Activated CD8-positive, alpha-beta memory T cell treated with anti-CD3 and anti-CD28 coated beads for 36 hours (primary cell): Measurements from ENCODE around the gene DET1. TPM values are rescaled to one million over a fixed set of nuclear protein-coding genes. Genes with fewer than 3 reads are reported as not detected.
"Not testable (repeated sequence)": the region's sequence is repeated elsewhere in the genome, so short reads cannot be mapped to it uniquely, and the experiment has no call there.

Experiments used
- CTCF ChIA-PET: fragments of 350-600 bp; sonication (Branson Sonifier 250); formaldehyde crosslinking; loops from one replicate; lab custom pipeline; 2021; ENCODE audit warnings: antibody characterized with exemption; lab: Charles Lee
- POLR2A ChIA-PET: fragments of 350-600 bp; sonication (Branson Sonifier 250); formaldehyde crosslinking; loops from one replicate; lab custom pipeline; 2021; ENCODE audit warnings: antibody characterized with exemption; lab: Charles Lee
- total RNA-seq, 2 experiments: library from RNA; stranded (reverse); gene quantifications; one replicate each; pipeline ENCODE4 v1.2.3, GENCODE V29; 2021

DET1 gene
- total RNA-seq, 2 experiments from 2014 or later, result 1.2 to 1.6 TPM

- ChIA-PET POLR2A (no interaction called here), CTCF (interaction anchor here (0.6 kb wide), 1 partner anchor 864 kb away, joined by 3 read pairs; no protein-coding TSS in a partner anchor)
Measured at GRCh38 chr15:88541709-88542341, 4.7 kb downstream of the DET1 start.

GRCh38 chr15:88541111-88541510 lies 5.4 kb downstream of the DET1 start:
- CTCF ChIA-PET, POLR2A ChIA-PET: not testable (repeated sequence)

DNA sequence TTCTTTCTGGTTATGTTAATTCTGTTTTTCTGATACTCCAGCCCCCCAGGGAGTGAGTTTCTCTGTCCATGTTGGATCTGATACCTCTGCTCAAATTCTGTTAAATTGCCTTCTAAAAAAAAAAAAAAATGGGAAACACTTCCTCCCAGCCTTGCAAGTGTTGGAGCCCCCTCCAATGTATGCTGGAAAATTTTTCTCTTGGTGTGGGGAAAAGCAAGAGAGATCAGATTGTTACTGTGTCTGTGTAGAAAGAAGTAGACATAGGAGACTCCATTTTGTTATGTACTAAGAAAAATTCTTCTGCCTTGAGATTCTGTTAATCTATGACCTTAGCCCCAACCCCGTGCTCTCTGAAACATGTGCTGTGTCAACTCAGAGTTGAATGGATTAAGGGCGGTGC lies 6.1 kb downstream of the DET1 start:
- POLR2A ChIA-PET, CTCF ChIA-PET: not testable (repeated sequence)

DNA sequence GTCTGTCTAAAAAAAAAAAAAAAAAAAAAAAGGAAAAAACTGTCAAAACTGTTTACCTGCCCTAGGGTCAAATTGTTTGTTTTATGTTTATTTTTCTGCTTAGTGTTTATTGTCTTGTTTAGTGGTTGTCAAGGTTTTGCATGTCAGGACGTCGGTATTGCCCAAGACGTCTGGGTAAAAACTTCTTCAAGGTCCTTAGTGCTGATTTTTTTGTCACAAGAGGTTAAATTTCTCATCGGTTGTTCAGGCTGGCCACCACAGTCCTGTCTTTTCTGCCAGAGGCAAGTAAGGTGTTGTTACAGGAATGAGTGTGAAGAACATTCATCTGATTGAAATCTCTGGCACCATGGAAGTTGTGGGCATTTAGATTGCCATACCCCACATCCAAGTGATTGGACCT lies 7.0 kb downstream of the DET1 start:
- CTCF ChIA-PET, result interaction anchor here (0.7 to 0.8 kb wide), 2 partner anchors 62 to 91 kb away, joined by 3 to 5 read pairs; no protein-coding TSS in a partner anchor
- POLR2A ChIA-PET, result no interaction called here

DNA sequence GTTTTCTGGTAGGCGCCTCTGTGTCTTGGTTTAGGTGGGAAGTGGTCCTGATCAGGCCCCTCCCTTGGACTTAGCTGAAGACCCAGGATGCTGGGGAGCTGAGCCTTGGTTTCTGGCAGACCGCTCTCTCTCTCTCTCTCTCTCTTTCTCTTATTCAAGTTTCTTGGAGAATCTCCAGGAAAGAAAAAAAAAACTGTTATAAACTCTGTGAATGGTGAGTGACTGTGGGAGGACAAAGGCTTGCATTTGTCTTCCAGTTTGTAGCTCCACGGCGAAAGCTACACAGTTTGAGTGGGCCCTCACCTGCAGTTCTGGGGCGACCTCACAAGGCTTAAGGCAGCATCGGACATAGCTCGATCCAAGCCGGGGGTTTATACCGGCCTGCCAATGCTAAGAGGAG lies 7.5 kb downstream of the DET1 start:
- POLR2A ChIA-PET, result no interaction called here
- CTCF ChIA-PET, result interaction anchor here (0.7 to 0.8 kb wide), 2 partner anchors 62 to 91 kb away, joined by 3 to 5 read pairs; no protein-coding TSS in a partner anchor

DNA sequence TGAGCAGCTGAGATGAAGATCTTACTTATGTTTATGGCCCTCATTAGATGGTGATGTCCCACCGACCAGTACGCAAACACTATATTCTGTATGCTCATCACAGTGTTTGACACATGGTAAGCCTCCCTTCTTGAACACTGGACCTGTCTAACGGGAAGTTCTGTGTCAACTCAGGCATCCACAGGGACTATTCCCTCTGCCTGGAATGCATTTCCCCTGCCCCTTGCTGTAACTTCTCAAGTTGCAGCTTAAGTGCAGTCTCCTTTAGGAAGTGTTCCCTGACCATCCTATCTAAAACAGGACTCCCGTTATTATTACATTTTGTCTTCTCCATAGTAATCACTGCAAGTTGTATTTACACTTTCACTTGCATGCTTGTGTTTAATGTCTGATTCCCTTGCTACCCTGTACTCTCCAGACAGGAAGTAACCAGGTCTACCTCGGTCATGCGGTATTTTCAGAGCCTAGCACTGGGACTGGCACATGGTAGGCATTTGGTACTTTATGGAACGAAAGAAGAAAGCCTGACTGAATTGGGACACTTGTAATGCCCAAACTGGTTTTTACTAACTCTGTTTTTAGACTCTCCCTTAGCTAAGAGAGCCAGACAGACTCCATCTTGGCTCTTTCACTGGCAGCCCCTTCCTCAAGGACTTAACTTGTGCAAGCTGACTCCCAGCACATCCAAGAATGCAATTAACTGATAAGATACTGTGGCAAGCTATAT lies 8.7 kb downstream of the DET1 start:
- ChIA-PET POLR2A (no interaction called here), CTCF (no interaction called here)

DNA sequence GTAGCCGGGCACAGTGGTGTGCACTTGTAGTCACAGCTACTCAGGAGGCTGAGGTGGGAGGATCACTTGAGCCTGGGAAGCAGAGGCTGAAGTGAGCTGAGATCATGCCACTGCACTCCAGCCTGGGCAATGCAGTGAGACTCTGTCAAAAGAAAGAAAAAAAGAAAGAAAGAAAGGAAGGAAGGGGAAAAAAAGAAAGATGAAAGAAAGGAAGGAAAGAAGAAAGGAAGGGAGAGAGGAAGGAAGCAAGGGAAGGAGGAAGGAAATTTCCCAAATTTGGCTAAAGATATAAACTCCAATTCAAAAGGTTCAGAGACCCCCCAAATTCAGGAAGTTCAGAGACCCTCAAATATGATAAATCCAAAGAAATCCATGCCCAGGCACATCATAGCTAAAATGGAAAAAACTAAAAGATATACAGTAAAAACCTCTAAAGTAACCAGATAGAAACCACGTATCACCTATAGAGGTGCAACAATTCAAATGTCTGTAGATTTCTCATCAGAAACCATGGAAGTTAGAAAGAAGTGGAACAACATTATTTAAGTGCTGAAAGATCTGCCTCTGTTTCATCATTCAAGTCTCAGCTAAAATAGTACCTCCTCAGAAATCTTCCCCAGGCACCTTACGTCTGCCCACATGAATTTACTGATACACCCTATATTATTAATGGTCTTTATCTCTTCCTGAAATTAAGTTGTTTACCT lies 10.7 kb downstream of the DET1 start:
- POLR2A ChIA-PET, result no interaction called here
- CTCF ChIA-PET, result no interaction called here

- POLR2A ChIA-PET, result no interaction called here
- CTCF ChIA-PET, result no interaction called here
Measured at GRCh38 chr15:88535100-88535499, 11.4 kb downstream of the DET1 start.

DNA sequence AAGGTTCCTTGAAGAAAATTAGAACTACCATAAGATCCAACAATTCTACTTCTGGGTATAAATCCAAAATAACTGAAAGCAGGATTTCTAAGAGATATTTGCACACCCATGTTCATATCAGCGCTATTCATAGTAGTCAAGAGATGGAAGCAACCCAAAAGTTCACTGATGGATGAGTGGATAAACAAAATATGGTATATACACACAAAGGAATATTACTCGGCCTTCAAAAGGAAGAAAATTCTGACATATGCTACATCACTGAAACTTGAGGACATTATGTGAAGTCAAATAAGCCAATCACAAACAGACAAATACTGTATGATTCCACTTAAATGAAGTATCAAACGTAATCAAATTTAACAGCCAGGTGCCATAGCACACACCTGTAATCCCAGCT lies 13.1 kb downstream of the DET1 start:
- CTCF ChIA-PET, result no interaction called here
- POLR2A ChIA-PET, result no interaction called here

- ChIA-PET CTCF (no interaction called here), POLR2A (no interaction called here)
Measured at GRCh38 chr15:88529021-88529630, 17.4 kb downstream of the DET1 start.

DNA sequence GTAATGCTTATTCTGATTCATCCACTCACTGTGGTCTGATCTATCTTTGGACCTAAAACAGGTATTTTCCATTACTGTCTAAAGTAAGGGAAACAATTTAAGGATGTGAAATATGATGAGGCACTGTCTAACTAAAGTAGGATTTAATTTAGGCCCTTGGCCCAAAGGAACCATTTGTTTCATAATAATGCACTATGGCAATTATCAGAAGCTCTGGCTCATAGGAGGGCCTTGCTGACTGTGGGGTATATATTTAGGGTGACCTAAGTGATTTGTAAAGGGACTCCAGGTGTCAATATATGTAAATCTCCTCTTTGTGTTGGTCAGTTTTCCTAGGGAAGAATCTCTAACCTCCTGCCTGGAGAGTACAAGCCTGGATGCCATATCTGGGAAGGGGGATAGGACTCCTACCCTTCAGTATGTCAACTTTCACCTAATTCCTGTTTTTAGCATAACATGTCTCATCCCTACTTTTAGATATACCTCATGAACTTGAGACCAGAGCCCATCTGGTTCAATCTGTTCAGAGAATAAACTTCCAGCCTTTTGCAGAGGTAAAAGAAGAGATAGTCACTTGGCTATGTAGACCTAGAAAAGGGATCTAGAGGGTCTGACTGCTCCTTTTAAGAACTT lies 20.1 kb downstream of the DET1 start:
- CTCF ChIA-PET, result no interaction called here
- POLR2A ChIA-PET, result no interaction called here

GRCh38 chr15:88525418-88525817 lies 21.1 kb downstream of the DET1 start:
- ChIA-PET POLR2A (interaction anchor here (0.7 kb wide), 1 partner anchor 23 kb away, joined by 3 read pairs; no protein-coding TSS in a partner anchor), CTCF (interaction anchor here (0.6 kb wide), 1 partner anchor 101 kb away, joined by 3 read pairs; no protein-coding TSS in a partner anchor)

DNA sequence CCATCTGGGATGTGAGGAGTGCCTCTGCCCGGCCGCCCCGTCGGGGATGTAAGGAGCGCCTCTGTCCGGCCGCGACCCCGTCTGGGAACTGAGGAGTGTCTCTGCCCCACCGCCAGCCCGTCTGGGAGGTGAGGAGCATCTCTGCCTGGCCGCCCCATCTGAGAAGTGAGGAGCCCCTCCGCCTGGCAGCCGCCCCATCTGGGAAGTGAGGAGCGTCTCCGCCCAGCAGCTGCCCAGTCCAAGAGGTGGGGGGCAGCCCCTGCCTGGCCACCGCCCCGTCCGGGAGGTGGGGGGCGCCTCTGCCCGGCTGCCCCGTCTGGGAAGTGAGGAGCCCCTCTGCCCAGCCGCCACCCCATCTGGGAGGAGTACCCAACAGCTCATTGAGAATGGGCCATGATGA lies 22.4 kb downstream of the DET1 start:
- POLR2A ChIA-PET, CTCF ChIA-PET: not testable (repeated sequence)

DNA sequence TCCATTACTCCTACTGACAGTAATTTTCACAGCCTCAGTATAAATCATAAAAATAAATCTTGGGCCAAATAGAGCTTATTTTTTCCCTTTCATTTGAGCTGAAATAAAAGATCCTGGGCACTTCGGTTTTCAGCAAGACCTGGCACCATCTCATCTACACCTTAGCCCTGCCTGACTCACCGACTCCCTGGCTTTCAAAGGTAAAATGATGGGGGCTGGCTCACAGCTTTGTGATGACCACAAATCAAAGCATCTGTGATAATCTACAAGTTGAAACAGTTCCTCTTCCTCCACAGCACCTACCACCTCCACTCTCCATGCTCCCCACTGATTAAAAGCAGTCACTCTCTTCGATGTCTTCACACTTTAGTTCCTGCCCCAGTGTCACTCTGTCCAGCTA lies 27.6 kb downstream of the DET1 start:
- CTCF ChIA-PET, result no interaction called here
- POLR2A ChIA-PET, result no interaction called here

GRCh38 chr15:88513195-88513594 lies 33.3 kb downstream of the DET1 start:
- CTCF ChIA-PET, result no interaction called here
- POLR2A ChIA-PET, result no interaction called here

DNA sequence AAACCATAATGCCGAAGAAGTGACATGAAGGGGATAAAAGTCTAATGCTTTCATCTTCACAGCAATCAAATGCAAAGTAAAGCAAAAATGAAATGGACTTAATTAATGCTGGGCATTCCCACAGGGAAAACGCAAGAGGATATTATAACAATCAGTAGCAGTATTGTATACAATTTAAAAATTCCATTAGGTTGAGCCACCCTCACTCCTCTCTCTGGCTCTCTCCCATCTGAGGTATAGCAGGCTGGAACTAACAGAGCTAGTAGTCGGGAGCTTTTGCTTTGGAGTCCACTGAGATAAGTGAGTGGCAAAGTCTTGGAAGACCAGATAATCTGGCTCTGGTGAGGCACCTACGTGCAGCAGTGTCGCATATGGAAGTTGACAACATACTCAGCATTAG lies 33.9 kb downstream of the DET1 start:
- ChIA-PET CTCF (interaction anchor here (1.2 kb wide), 1 partner anchor 34 kb away, joined by 3 read pairs; no protein-coding TSS in a partner anchor), POLR2A (no interaction called here)

GRCh38 chr15:88512078-88512477 lies 34.4 kb downstream of the DET1 start:
- CTCF ChIA-PET, result interaction anchor here (1.2 kb wide), 1 partner anchor 34 kb away, joined by 3 read pairs; no protein-coding TSS in a partner anchor

DNA sequence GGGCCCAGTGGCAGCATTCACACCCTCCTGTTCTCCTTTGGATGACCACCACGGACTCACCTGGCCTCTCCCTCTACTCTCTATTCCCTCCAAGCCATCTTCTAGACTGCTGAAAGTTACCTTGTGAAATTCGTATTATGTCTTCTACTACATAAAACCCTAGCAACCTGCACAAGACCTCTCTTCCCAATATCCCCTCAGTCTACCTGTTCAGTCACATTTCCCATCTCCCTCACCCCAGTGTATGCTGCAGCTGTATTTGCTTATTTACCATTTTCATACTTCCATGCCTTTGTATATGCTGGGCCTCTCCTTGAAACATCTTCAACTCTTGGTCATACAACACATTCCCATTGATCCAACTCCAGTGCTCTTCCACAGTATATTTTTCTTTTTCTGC lies 35.3 kb downstream of the DET1 start:
- CTCF ChIA-PET, result no interaction called here
- POLR2A ChIA-PET, result no interaction called here

More at GRCh38 chr15:88512078-88512477, 34.4 kb downstream of the DET1 start:
- POLR2A ChIA-PET, result no interaction called here

- ChIA-PET CTCF (no interaction called here), POLR2A (no interaction called here)
Measured at GRCh38 chr15:88509964-88510363, 36.5 kb downstream of the DET1 start.
